Measurements from ENCODE around the gene SKP2.

The SKP2 gene

DNA sequence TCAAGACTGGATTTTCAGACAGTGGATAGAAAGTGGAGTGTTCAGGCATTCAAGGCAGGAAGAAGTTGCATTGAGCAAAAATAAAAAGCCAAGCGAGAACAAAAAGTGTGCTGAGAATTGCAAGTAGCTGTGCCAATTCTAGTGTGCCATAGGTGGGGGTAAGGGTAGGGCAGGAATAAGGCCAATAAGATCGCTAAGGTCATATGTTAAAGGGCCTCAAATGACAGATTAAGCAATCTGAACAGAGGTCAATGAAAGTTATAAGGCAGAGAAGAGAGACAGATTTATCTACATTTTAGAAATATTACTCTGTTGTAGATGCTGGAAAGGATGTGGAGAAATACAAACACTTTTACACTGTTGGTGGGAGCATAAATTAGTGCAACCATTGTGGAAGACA, 53.4 kb downstream of the SKP2 start:
- DNase-seq, result no peak

- no peak for DNase-seq
Measured at GRCh38 chr5:36206913-36207312, 55.0 kb downstream of the SKP2 start.

DNA sequence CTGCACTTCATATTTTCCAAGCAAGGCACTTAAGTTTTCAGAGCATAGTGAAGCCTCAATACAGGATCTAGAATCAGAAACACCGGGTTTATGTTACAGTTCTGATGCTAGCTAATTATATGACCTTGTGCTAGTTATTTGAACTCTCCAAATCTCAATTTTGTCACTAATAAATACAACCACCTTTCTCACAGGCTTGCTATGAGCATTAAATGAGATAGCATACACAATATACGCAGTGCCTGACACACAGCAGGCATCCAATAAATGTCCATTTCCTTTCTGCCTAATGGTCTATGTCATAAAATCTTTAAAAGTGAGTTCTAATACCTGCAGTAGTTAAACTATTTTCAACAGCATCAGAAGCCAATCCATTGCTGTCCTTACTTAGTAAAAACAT, 56.9 kb downstream of the SKP2 start:
- no peak for DNase-seq

DNA sequence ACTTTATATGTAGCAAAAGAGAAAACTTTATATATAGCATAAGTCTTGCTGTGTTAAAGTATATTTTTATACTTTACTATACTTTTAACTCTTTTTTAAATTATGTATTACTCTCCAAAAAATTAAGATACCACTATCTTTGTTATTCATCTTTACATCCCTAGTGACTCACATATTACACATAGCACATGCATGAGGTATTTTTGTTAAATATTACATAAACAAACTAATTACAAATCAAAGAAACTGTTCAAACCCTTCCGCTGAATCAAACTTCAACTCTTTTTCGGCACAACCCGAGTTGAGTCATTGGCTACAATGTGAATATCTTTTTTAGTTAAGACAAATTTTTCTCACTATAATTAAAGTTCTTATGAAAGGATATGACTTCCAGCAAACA, 57.8 kb downstream of the SKP2 start:
- no peak for DNase-seq

DNA sequence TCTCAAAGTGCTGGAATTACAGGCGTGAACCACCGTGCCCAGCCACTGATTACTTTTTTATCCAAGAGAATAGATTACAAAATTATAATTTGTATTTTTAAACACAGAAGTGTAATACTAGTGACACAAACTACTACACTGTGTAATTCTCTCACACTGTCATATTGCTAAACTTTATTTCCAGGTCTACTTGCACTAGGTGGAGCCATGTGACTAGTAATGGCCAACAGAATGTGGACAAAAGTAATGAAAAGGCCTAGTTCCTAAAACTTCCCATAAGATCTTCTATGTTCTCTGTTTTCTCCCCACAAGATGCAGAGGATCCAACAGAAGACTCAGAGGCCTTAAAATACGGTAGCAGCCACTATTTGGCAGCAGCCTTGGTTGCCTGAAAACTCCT, 62.5 kb downstream of the SKP2 start:
- DNase-seq, result no peak

GRCh38 chr5:36215910-36216309, 64.0 kb downstream of the SKP2 start:
- DNase-seq, result no peak

- DNase-seq, result no peak
Measured at GRCh38 chr5:36217567-36217966, 65.7 kb downstream of the SKP2 start.

DNA sequence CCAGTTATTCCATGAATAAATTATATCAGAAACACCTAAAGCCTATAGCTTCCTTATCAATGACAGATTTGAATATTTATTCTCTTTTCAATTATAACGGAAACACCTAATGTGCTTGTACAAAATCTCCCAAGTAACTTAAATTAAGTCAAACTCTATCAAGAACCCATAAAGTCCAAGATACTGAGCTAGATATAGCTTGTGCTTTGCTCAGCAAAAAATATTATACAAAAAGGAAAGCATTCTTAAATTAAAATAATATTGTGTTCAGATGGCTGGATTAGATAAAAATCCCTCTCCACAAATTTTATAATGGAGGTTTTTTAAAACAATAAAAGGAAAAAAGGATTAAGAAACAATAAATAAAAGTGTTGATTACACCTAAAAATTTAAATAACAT, 66.1 kb downstream of the SKP2 start:
- DNase-seq, result no peak

DNA sequence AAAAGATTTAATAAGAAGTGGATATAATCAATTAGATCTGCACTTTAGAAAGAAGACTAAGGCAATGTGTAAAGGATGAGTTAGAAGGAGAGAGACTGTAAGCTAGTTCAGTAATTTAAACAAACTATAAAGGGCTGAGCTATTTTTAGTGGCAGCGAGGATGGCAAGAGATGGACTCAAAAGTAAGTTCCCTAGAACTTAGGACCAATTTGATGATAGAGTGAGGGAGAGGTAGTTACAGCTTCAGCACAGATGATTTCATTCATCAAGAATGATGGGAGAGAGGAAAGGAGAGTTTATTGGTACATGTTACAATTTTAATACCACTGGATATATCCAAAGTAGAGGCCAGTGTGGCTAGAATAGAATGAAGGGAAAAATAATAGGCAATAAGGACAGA, 70.7 kb downstream of the SKP2 start:
- DNase-seq, result no peak

- no peak for DNase-seq
Measured at GRCh38 chr5:36227046-36227445, 75.1 kb downstream of the SKP2 start.

- DNase-seq, result no peak
Measured at GRCh38 chr5:36228505-36228904, 76.6 kb downstream of the SKP2 start.

- DNase-seq, result no peak
Measured at GRCh38 chr5:36230151-36230790, 78.4 kb downstream of the SKP2 start.

DNA sequence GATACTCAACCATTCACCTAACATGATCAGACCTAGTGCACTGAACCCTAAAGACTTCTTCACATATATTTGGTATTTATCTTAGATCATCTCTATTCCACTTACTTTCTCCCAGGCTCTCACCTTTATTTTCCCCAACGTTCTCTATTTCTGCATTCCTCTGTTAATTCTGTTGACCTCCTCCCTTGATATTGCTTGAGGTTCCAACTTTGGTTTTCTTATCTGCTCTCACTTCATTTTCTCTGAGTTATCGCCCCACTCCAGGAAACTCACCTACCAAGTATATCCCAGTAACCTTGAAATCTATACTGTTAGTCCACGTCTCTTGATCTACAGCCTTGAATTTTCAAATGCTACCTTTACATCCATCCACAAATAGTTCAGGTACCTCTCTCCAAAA, 80.6 kb downstream of the SKP2 start:
- no peak for DNase-seq
